Erythroblast (primary cell): Measurements from ENCODE around the gene TUBGCP4.

Source experiments
- DNase-seq, 2 experiments: peaks; one replicate each; lab custom pipeline; 2025; lab: John Stamatoyannopoulos, UW
- GATA1 ChIP-seq: IDR thresholded peaks from 2 replicates; pipeline ENCODE4 v1.6.1; 2011; ENCODE audit warnings: low read depth, mild to moderate bottlenecking, control low read depth, low read length, moderate library complexity
- POLR2A ChIP-seq: IDR thresholded peaks from 2 replicates; pipeline ENCODE4 v1.6.1; 2011; ENCODE audit warnings: mild to moderate bottlenecking, low read length

TUBGCP4 gene

GRCh38 chr15:43423793-43424192 lies 52.9 kb downstream of the TUBGCP4 start:
- DNase-seq, result no peak
- TF ChIP-seq POLR2A (no peak), GATA1 (no peak)

GRCh38 chr15:43429687-43430086 lies 58.8 kb downstream of the TUBGCP4 start:
- no peak for DNase-seq
- TF ChIP-seq GATA1 (no peak), POLR2A (no peak)

- no peak for TF ChIP-seq POLR2A
- no peak for TF ChIP-seq GATA1
- DNase-seq, result no peak
Observed at GRCh38 chr15:43433165-43433564, 62.3 kb downstream of the TUBGCP4 start.

- no peak for TF ChIP-seq GATA1
- no peak for TF ChIP-seq POLR2A
- no peak for DNase-seq
Observed at GRCh38 chr15:43433661-43434303, 62.9 kb downstream of the TUBGCP4 start.

GRCh38 chr15:43434446-43434845 lies 63.5 kb downstream of the TUBGCP4 start:
- DNase-seq, result no peak
- TF ChIP-seq GATA1 (no peak), POLR2A (no peak)

GRCh38 chr15:43436395-43436794 lies 65.5 kb downstream of the TUBGCP4 start:
- DNase-seq, result no peak
- no peak for TF ChIP-seq GATA1
- no peak for TF ChIP-seq POLR2A

GRCh38 chr15:43439268-43439667 lies 68.4 kb downstream of the TUBGCP4 start:
- DNase-seq, result peak in 1 of 2 experiments; percentile 13
- TF ChIP-seq POLR2A, result no peak
- no peak for TF ChIP-seq GATA1

GRCh38 chr15:43440721-43441281 lies 69.9 kb downstream of the TUBGCP4 start:
- peak; percentile 92 to 94 for DNase-seq
- TF ChIP-seq GATA1 (no peak), POLR2A (no peak)

GRCh38 chr15:43441316-43441715 lies 70.4 kb downstream of the TUBGCP4 start:
- TF ChIP-seq GATA1, result no peak
- no peak for TF ChIP-seq POLR2A
- DNase-seq, result peak; percentile 55 to 71

- TF ChIP-seq GATA1 (no peak), POLR2A (no peak)
- no peak for DNase-seq
Observed at GRCh38 chr15:43446344-43446743, 75.4 kb downstream of the TUBGCP4 start.

- no peak for DNase-seq
- no peak for TF ChIP-seq GATA1
- TF ChIP-seq POLR2A, result no peak
Observed at GRCh38 chr15:43449981-43450380, 79.1 kb downstream of the TUBGCP4 start.
